GM19328 (cell line): ENCODE measurements around the gene RBM33.
"Not testable (repeated sequence)": the region's sequence is repeated elsewhere in the genome, so short reads cannot be mapped to it uniquely, and the experiment has no call there.

Experiments
- ATAC-seq: cut with Tn5 transposase; IDR thresholded peaks from one replicate; pipeline ENCODE4 v1.9.1; 2021; ENCODE audit warnings: mild to moderate bottlenecking, moderate library complexity; ENCODE audit not compliant: unreplicated experiment

RBM33 gene

DNA sequence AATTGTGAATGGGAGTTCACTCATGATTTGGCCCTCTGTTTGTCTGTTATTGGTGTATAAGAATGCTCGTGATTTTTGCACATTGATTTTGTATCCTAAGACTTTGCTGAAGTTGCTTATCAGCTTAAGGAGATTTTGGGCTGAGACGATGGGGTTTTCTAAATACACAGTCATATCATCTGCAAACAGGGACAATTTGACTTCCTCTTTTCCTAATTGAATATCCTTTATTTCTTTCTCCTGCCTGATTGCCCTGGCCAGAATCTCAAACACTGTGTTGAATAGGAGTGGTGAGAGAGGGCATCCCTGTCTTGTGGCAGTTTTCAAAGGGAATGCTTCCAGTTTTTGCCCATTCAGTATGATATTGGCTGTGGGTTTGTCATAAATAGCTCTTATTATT is 43.8 kb downstream of the RBM33 start:
- not testable (repeated sequence) for ATAC-seq

DNA sequence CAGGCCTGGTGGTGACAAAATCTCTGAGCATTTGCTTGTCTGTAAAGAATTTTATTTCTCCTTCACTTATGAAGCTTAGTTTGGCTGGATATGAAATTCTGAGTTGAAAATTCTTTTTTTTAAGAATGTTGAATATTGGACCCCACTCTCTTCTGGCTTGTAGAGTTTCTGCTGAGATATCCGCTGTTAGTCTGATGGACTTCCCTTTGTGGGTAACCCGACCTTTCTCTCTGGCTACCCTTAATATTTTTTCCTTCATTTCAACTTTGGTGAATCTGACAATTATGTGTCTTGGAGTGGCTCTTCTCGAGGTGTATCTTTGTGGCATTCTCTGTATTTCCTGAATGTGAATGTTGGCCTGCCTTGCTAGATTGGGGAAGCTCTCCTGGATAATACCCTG is 46.2 kb downstream of the RBM33 start:
- not testable (repeated sequence) for ATAC-seq

DNA sequence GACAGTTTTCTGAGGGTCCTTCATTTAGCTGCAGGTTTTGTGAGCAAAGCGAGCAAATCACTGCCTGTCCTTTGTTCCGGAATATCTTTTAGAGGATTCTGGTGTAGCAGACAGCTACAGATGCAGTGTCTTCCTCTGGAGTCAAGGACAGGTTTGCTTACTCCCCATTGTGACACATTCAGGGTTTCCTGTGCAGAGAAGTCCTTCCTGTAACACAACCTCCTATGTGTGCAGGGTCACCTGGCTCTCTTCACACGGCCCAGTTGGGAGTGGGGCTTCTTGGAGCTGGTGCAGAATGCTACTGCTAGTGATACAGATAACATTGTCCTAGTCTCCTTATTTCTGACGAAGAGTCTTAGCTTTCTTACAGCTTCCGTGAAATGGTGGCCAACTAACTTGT is 47.9 kb downstream of the RBM33 start:
- no peak for ATAC-seq

DNA sequence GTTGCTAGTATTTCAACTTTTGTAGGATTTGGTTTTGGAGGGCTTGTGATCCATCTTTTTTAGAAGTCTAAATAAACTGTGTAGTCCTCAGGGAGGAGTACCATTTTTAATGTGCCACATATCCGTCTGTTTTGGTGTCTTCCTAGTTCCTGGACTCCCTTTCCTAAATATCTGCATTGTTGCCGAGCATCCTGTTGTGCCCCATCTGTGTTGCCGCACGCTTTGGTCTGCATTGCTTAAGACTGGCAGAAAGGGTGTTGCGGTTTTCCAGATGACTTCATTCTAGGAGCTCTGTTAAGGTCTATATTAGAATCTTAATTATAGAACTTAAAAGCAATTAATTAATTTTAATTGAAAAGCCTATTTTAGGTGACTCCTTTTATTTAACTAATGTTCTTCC is 49.4 kb downstream of the RBM33 start:
- ATAC-seq = no peak

DNA sequence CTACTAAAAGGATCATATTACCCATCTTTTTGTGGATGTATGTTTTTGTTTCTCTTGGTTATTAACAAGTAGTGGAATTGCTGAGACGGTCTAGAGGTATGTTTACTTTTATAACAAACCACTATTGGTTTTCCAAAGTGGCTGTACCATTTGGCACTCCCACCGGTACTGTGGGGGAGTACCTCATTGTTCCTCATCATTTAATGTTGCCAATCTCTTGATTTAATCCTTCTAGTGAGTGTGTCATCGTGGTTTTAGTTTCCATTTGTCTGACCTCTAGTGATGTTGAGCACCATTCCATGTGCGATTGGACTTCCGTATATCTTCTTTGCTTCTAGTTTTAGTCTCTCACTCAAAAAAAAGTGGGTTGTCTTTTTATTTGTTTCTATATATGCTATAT is 50.4 kb downstream of the RBM33 start:
- ATAC-seq = no peak

DNA sequence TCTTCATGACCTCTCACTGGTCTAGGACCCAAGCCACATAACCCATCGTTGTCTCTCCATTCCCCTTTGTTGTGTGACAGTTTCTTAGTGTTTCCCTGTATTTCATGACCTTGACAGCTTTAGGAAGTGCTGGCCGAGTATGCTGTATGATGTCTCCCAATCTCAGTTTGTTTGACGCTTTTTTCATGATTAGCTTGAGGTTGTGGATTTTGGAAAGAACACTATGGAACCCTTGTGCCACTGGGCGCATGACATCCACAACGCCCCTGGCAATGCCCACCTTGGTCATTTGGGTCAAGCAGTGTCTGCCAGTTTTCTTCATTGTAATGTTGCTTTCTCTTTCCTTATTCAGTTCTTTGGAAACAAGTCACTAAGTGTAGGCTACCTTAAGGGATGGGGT is 52.3 kb downstream of the RBM33 start:
- no peak for ATAC-seq

DNA sequence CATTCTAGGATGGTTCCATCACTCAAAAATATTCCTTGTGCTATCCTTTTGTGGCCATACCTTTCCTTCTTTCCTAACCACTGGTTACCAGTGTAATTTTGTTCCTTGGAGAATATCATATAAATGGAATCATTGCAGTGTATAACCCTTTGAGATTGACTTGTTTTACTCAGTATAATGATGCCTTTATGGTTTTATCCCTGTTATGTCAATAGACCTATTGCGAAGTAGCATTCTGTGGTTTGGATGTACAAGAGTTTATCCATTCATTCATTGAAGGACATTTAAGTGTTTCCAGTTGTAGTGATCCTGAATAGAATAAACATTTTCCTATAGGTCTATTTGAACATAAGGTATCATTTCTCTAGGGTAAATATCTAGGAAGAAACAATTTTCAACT is 54.2 kb downstream of the RBM33 start:
- no peak for ATAC-seq

DNA sequence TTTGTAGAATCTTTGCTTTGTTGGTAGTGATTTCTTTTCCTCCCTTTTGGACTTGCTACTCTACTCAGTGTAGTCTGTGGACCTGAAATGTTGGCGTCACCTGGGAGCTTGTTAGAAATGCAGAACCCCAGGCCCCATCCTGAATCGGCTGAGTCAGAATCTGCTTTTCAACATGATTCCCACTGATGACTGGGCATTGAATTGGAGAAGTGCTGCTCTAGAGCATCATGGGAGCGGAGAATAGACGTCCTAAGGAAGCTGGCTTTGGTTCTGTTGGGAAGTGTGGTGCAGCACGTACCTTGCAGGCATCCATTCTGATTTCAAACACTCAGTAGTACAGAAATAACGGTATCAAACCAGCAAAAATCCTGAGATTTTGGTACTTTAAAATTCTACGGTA is 54.7 kb downstream of the RBM33 start:
- no peak for ATAC-seq

DNA sequence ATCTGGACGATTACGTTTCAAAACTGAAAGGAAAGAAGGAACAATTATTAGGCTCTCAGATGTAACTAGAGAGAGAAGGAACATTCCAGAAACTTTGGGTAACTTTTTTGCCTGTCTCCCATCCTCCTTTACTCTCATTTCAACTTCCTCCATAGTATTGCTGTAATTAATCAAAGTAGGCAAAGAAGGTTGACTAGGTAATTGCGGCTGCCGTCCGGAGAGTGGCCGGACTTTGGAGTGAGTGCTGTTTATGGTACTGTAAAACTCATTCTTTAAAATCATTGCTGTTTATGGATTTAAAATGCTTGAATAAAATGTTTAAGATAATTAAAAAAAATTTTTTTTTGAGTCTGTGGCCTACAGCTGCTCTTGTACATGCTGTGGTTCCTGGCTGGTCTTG is 56.4 kb downstream of the RBM33 start:
- no peak for ATAC-seq

DNA sequence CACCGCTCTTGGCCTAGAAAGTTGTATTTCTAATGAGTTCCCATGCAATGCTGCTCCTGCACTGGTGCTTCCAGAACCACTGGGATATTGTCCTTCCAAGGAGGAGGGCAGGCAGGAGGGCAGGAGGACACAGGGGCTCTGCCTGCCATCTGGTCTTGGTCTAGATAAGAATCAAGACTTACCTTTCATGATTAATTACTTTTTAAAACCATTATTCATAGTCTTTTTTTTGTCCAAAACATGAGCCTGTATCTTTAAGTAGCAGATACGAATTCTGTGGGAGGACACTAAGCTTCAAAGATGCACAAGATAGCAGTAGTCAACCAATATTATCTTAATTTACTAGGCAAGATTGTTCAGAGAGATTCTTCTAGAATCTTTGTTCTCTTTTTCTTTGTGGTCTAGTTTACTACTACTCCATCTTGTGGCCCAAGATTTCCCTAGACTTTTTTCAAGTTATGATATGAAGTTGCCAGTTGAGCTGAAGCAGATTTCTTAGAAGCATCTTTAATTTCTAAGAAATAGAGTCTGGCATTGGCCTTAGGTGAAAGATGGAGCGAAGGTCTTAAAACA is 57.6 kb downstream of the RBM33 start:
- ATAC-seq = no peak

DNA sequence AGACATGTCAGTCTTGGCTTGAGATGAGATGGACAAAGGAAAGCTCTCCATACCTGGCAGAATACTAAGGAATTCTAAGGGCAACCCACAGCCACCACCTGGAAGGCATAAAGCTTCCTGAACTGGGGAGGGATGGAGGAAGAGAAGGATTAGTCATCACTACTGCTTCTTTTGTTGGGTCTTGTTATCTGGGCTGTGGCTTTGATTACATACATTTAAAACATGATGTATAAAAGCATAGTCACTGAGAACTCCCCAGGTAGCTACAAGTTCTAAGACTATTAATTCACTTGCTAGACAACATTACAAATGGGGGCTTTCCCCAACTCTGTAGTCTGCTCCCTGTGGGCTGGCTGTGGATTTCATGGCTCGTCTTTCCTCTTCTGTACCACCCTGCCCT is 58.2 kb downstream of the RBM33 start:
- no peak for ATAC-seq

DNA sequence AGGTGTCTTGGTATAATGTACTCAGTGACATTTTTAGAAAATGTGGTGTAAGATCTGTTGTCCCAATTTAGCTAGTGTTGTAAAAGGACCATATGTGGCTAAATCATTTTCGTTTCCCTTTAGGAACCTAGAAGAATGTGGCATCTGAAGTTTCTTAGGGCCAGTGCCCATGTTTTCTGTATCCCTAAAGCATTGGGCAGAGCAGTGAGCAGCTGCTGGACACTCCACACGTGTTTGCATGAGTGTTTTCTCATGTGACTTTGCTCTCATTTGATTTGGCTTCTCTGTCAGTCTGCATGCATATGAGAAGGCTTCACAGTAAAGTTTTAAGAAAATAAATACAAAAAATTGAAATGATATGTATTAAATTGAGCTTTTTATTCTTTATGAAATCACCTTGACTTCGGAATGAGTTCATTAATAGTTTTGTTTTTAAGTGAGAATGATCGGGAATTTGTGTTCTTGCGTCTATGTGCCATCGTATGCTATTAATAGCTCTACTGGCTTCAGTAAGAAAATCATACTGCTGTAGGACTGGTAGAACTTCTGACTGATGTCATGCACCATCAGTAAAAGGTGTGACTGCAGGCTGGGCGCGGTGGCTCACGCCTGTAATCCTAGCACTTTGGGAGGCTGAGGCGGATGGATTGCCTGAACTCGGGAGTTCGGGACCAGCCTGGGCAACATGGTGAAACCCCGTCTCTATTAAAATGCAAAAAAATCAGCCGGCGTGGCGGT is 61.3 kb downstream of the RBM33 start:
- ATAC-seq = no peak

DNA sequence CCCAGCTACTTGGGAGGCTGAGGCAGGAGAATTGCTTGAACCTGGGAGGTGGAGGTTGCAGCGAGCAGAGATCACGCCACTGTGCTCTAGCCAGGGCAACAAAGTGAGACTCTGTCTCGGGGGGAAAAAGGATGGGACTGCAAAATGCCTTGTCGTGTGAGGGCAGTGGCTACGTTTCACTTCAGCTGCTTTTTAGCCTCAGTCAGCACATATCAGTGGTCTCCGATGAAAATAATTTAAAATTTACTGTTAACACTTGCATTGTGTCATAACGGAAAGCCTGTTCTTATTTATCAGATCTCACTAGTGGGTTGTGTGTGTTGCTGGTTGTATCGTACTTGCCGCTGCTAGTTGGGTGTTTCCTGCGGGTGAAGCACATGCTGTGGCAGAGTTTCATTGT is 61.9 kb downstream of the RBM33 start:
- no peak for ATAC-seq

DNA sequence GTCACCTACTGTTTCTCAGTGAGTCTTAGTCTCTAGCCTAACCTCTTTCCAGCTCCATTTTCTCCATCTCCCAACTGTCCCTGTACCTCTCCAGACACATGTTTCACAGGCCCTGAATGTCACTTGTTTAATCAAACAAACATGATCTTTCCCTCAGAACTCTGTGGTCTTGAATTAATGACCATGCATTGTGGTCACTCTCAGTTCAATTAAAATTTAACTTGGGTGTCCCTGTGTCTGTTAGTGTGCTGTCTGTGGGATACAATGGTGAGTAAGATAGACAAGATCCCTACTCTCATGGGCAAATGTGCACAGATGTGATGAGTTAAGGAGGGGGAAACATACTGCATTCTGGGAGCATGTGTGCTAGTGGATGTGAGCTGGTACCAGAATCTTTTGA is 65.0 kb downstream of the RBM33 start:
- no peak for ATAC-seq

DNA sequence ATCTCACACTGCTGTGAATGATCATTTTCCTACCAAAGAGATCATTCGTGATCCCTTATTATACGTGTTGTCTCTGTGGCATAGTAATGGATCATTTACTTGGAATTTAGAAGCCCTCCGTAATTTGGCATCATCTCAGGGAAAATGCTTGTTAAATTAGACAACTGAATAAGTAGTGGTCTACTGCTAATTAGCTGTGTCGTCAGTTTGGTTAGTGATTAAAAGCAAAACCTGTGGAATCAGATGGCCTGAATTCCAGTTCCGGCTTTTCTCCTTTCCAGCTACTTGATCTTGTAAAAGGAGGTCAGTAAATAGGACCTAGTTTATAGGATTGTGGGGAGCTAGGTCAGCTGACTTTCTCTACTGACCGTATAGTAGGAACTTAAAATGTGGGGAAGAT is 65.6 kb downstream of the RBM33 start:
- no peak for ATAC-seq

DNA sequence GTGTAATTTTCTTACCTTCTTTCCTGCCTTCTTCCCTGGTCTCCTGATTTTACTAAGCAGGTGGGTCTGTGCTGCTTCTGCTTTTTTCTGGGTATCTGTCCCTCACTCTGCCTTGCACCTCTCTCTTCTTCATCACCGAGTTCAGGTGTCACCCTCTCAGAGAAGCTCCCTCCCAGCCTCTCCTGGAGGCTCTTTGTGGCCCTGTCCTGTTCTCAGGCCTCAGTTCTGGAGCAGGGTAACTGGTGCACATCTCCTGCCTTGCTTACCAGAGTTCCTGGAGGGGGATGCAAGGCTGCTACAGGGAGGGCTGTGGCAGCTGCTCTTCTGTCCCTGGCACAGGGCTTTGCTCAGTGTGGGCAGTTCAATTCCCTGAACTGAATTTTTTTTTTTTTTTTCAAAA is 66.1 kb downstream of the RBM33 start:
- ATAC-seq = peak; percentile 62

DNA sequence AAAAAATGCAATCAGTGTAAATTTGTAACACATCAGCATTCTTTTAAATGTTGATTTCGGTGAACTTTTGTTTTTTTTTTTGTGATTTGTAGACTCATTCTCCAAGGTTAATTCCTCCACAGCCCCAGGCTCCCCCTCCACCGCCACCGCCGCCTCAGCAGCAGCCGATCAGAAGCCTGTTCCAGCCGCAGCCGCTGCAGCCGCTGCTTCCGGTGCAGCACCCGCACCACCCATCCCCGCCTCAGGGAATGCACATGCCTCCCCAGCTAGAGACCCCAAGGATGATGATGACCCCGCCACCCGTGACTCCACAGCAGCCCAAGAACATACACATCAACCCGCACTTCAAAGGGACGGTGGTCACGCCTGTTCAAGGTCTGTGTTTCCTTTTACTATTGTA is 66.6 kb downstream of the RBM33 start:
- no peak for ATAC-seq

DNA sequence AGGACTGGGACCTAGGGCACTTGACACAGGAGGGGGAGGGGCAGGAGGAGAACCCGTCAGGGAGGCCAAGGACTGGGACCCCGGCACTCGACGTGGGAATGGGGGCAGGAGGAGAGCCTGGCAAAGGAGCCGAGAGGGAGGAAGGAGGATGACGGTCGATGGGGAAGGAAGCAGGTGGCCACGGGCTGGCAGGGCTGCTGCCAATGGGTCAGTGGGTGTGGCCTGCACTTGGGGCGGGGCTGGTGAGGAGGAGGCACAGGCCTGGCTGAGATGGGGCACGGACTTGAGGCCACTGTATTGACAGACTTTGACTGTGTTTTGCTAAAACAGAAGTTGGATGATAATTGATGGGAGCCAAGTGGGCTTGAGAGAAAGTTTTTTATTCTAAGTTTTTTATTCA is 68.9 kb downstream of the RBM33 start:
- no peak for ATAC-seq

DNA sequence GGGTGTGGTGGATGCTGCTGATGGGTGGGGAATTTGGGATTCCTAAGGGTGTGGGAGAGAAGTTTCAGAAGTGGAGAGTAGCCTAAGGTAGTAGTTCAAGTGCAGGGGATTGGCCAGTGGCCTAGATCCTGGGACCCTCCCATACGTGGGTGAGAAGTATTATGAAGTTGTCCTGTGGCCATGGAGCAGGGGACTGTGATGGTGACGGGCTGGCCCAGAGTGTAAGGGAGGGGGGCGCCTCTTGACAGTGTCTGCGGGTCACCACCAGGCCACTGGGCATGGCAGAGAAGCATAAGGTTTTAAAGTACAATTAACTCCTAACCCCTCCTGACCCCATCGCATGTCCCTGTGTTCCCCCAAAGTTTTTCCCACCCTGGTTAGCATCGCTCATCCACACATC is 70.2 kb downstream of the RBM33 start:
- ATAC-seq = no peak

DNA sequence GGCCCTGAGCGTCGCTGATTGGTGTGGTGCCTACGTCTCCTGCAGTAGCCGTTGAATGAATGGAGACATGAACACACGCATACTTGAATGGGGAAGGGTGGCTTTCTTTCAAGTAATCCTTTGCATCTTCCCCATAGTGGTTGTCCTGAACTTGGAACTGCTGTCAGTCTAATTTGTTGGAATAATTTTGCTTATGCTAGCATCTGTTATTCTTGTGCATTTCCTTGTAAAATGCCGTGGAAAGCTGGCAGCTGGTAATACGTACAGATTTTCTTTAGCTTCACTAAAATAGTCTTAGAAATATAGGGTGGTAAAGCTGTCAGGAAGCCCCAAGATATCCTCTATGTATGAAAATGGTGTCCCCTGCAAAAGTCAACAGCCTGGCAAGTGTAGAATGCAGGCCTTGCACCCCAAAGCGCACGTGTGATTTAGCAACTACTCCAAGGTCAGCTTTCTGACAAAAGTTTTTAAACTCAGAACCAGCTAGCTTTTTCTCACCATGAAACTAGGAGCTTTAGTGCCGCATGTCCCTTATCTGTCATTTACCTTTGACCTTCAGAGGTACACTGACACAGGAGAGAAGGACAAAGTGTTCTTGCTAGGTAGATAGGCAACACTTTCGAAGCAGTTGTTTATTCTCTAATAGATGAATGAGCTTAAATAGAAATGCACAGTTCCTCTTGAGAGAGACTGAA is 70.8 kb downstream of the RBM33 start:
- ATAC-seq = no peak

DNA sequence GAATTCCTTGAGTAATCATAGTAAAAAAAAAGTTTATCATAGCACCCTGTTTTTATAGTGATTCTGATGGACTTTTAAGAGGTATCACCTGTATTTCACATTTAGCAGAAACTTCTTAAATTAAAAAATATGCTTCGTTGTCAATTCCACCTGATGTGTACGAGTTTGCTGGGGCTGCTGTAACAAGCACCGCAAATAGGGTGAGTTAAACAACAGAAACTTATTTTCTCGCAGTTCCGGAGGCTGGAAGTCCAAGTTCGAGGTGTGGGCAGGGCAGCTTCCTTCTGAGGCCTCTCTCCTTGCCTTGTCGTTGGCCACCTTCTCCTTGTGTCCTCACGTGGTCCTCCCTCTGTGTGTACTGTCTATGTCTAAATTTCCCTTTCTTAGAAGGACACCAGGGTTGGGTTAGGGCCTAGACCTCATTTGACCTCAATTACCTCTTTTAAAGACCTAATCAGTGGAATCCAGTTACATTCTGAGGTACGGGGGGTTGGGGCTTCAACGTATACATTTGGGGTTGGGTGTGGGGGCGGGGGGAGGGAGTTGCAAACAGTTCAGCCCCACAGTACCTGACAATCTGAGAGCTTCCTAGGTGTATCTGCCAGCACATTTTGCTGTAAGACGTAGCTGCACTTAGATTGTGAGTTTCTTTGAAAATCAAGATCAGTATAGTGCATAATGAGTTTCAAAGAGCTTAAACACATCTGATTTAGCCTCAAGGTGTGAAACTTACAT is 72.7 kb downstream of the RBM33 start:
- no peak for ATAC-seq

DNA sequence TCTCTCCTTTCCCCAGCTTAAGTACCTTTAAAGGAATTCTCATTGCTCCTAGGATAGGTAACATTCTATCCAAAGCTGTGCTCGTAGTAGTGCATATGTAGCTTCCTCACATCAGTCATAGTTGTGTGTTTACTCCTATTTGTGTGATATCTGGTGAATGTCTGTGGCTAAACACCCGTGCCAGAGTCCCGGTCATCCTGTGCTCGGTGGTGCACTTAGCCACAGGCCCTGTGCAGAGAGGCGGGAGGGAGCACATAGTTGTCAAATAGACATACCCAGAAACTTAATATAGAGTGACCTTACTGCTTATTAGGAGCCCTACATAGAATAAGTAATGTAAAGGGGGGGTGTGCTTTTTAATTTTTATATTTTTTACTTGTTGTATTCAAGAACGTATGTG is 76.6 kb downstream of the RBM33 start:
- no peak for ATAC-seq
